BE2C (cell line): Measurements from ENCODE around the gene COPS4.
"Not testable (repeated sequence)": the region's sequence is repeated elsewhere in the genome, so short reads cannot be mapped to it uniquely, and the experiment has no call there.

Experiments
- DNase-seq: peaks from one replicate; pipeline ENCODE4 v3.0.0-alpha.2; 2020
- H3K27me3 ChIP-seq: fragments of 250-450 bp; sonication (Bioruptor Pico); 2 replicates; pipeline ENCODE4 v1.5.1; 2020; ENCODE audit warnings: mild to moderate bottlenecking
- H3K36me3 ChIP-seq: fragments of 250-450 bp; sonication (Bioruptor Pico); 2 replicates; pipeline ENCODE4 v1.5.1; 2020; ENCODE audit warnings: mild to moderate bottlenecking
- H3K4me1 ChIP-seq: fragments of 250-450 bp; sonication (Bioruptor Pico); 2 replicates; pipeline ENCODE4 v1.5.1; 2020
- H3K4me3 ChIP-seq: 2 replicates; pipeline ENCODE4 v1.5.1; 2011; ENCODE audit warnings: low read depth, low read length
- H3K9me3 ChIP-seq: fragments of 250-450 bp; sonication (Bioruptor Pico); 2 replicates; pipeline ENCODE4 v1.5.1; 2020
- TF ChIP-seq, protein P1 (sequence below): IDR thresholded peaks from 2 replicates; pipeline ENCODE4 v1.5.1; 2012; ENCODE audit warnings: mild to moderate bottlenecking, low read depth, low read length

Gene COPS4

DNA sequence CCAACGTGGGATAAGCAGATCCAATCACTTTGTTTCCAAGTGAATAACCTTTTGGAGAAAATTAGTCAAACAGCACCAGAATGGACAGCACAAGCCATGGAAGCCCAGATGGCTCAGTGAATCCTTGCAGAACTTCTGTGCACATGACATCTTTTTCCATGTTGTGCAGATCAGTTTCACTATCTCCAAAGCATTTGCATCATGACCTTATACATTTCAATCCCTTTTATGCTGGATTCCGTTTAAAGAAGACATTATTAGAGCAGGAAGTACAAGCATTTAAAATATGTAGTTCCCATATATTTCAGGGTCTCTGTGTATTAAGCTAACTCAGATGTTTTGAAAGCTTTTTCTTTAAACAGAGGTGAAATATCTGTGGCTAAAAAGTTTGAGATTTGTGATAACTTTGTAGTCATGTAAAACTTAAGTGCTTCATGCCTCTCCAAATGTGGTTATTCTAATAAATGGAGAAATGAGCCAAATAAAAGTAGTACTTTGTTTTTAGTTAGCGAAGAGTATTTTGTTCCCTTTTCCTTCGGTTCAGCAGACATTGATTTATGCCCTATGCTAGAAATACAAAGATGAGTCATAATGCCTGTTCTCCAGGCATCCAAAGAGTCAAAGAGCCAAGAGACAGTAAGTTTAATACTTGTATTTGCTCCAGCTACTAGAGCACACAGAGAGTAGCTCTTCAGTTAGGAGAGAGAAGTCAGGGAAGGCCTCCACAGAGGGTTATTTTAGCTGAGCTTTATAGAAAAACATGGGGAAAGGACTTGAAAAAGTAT is 40.5 kb downstream of the COPS4 start:
- Histone ChIP-seq H3K36me3 (peaks cover 11% of the 10 kb centered on the region), H3K27me3 (no peaks in the 10 kb centered on the region), H3K4me1 (no peaks in the 10 kb centered on the region), H3K4me3 (no peak overlapping the region), H3K9me3 (no peaks in the 10 kb centered on the region)
- TF ChIP-seq, protein P1, sequence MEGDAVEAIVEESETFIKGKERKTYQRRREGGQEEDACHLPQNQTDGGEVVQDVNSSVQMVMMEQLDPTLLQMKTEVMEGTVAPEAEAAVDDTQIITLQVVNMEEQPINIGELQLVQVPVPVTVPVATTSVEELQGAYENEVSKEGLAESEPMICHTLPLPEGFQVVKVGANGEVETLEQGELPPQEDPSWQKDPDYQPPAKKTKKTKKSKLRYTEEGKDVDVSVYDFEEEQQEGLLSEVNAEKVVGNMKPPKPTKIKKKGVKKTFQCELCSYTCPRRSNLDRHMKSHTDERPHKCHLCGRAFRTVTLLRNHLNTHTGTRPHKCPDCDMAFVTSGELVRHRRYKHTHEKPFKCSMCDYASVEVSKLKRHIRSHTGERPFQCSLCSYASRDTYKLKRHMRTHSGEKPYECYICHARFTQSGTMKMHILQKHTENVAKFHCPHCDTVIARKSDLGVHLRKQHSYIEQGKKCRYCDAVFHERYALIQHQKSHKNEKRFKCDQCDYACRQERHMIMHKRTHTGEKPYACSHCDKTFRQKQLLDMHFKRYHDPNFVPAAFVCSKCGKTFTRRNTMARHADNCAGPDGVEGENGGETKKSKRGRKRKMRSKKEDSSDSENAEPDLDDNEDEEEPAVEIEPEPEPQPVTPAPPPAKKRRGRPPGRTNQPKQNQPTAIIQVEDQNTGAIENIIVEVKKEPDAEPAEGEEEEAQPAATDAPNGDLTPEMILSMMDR: no peak
- DNase-seq: no peak

DNA sequence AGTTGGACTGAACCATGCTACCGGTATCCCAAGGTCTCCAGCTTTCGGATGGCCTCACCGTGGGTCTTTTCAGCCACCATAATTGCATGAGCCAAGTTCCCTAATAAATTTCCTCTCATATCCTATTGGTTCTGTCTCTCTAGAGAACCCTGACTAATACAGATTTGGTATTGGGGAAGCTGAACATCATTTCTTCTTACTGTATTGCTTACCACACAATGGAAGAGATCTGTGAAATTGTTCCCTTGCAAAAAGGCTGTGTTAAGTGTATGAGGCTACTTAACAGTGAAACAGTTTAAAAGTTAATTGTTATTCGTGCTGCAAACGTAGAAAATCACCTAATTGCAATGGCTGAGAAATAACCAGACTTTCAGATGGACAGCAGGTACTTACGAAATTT is 45.6 kb downstream of the COPS4 start:
- TF ChIP-seq, protein P1: no peak
- no peaks in the 10 kb centered on the region for H3K9me3 ChIP-seq
- no peak for DNase-seq

DNA sequence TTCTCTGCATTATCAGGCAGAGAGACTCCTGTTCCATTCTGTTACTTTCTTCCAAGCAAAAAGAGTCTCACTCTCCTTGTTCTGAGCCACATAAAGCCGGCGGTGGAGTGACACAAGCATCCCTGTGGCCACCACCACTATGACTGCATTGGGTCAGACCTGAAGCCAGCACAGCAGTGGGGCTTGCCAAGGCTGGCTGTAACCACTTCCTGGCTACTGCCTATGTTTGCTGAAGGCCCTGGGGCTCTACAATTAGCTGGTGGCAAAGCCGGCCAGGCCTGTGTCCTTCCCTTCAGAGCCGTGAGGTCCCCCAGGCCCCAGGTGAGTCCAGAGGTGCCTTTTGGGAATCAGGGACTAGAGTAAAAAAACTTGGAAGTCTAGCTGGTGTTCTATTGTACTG is 47.8 kb downstream of the COPS4 start:
- Histone ChIP-seq H3K4me3 (no peak overlapping the region), H3K27me3 (no peaks in the 10 kb centered on the region), H3K36me3 (no peaks in the 10 kb centered on the region), H3K9me3 (no peaks in the 10 kb centered on the region), H3K4me1 (no peaks in the 10 kb centered on the region)
- no peak for DNase-seq
- TF ChIP-seq, protein P1: no peak

More for the DNA sequence above, 45.6 kb downstream of the COPS4 start:
- Histone ChIP-seq H3K4me3 (no peak overlapping the region), H3K27me3 (no peaks in the 10 kb centered on the region), H3K36me3 (peaks cover 7% of the 10 kb centered on the region; the same call in 1 of the 2 replicates), H3K4me1 (no peaks in the 10 kb centered on the region)

DNA sequence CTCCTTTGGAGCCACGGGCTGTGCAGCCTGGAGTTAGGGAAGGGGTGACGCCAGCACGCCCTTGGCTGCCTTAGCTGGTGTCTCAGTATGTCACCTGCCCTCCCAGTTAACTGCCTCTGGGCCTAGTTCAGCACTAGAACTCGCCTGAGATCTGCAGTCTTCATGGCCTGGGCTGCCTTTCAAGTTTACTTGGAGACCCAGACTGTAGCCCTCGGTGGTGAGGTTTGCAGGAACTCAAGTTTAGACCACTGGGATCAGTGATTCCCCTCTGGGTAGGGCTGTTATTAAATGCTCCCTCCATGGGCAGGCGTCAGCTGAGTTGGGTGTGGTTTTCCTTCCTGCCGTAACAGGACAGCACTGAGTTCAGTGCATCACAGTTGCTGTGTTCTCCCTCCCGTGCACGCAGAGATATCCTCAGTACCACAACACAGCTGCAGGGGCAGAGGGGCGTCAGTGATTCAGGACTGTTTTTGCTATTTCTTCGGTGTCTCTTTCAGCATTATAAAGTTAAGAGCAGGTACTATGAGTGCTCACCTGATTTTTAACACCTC is 49.0 kb downstream of the COPS4 start:
- no peak for DNase-seq
- H3K4me1 ChIP-seq: no peaks in the 10 kb centered on the region

DNA sequence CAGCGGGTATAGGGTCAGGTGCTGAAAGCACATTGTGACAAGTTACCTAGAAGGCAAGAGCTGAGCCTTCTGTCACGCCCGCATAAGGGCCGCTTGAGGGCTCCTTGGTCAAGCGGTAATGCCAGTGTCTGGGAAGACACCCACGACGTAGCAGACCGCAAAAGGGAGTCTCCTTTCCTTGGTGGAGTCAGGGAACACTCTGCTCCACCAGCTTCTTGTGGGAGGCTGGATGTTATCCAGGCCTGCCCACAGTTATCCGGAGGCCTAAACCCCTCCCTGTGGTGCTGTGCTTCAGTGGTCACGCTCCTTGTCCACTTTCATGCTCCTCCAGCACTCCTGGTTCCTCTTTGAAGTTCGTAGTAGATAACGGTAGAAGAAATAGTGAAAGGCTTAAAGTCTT is 50.0 kb downstream of the COPS4 start:
- not testable (repeated sequence) for H3K9me3 ChIP-seq

More for the DNA sequence above, 49.0 kb downstream of the COPS4 start:
- Histone ChIP-seq H3K4me3 (no peak overlapping the region), H3K9me3 (no peaks in the 10 kb centered on the region), H3K27me3 (no peaks in the 10 kb centered on the region), H3K36me3 (no peaks in the 10 kb centered on the region)
- TF ChIP-seq, protein P1: no peak

DNA sequence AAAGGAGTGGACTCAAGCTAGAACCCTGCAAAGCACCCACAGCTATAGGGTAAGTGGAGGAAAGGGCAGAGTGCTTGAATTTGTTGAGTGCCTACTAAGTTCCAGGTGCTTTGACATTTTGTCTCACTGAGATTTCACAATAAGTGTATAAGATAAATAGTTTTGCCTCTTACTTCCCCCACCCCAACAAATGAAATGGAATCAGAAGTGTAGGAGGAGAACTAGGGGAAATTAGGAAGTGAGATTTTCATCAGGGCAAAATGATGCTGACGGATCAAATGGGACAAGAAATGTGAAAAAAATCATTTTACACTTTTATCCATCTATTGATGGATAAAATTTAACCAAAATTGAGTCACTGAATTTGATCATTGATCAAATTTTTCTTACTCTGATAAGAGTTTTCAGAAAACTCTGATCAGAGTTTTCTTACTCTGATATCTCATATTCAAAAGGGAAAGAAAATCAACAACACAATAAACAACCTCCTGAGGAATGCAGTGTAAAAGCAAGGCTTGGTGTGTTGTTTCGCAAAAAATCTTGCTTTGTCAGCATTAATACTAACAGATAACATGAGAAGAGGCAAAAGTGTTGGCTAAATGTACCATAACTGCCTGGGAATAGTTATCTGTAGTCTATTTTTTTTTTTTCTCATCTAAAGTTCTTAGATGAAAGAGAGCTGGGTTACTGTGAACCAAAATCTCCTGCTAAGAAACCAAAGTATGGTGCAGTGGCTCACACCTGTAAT is 54.6 kb downstream of the COPS4 start:
- no peak for DNase-seq
- H3K4me1 ChIP-seq: no peaks in the 10 kb centered on the region
- H3K27me3 ChIP-seq: no peaks in the 10 kb centered on the region; the same call in 1 of the 2 replicates
- no peaks in the 10 kb centered on the region for H3K36me3 ChIP-seq
- H3K4me3 ChIP-seq: no peak overlapping the region
- H3K9me3 ChIP-seq: no peaks in the 10 kb centered on the region
- TF ChIP-seq, protein P1: no peak

More for the DNA sequence above, 50.0 kb downstream of the COPS4 start:
- not testable (repeated sequence) for H3K36me3 ChIP-seq, H3K4me1 ChIP-seq, H3K4me3 ChIP-seq, H3K27me3 ChIP-seq, DNase-seq
